HepG2 (cell line): ENCODE measurements around the gene TBC1D1.

Source experiments
- CHD4 ChIP-seq: fragments of 200-600 bp; sonication (generic); IDR thresholded peaks from 2 replicates; pipeline ENCODE4 v1.7.0; 2017; ENCODE audit warnings: mild to moderate bottlenecking, low read length, borderline replicate concordance
- HOXA9 ChIP-seq: sonication (generic); formaldehyde crosslinking; IDR thresholded peaks from 2 replicates; pipeline ENCODE4 v1.8.1; 2022; ENCODE audit warnings: missing genetic modification reagents, mild to moderate bottlenecking, moderate library complexity, borderline replicate concordance
- RAD21 ChIP-seq: fragments of 450-650 bp; formaldehyde crosslinking; IDR thresholded peaks from 2 replicates; pipeline ENCODE4 v1.5.0; 2020; ENCODE audit warnings: mild to moderate bottlenecking
- SMC3 ChIP-seq: IDR thresholded peaks from 2 replicates; pipeline ENCODE4 v1.6.1; 2011; ENCODE audit warnings: low read length, improper control_type of control experiment
- ZNF10 ChIP-seq: sonication (generic); formaldehyde crosslinking; IDR thresholded peaks from 2 replicates; pipeline ENCODE4 v1.4.0; 2020; ENCODE audit warnings: mild to moderate bottlenecking, low read depth, missing genetic modification reagents, borderline replicate concordance
- ZNF350 ChIP-seq: sonication (generic); formaldehyde crosslinking; IDR thresholded peaks from 2 replicates; pipeline ENCODE4 v1.4.0; 2020; ENCODE audit warnings: mild to moderate bottlenecking, low read depth, missing genetic modification reagents, borderline replicate concordance
- TF ChIP-seq, protein P1 (sequence below): sonication (generic); formaldehyde crosslinking; IDR thresholded peaks from 2 replicates; pipeline ENCODE4 v1.4.0; 2020; ENCODE audit warnings: missing genetic modification reagents

DNA sequence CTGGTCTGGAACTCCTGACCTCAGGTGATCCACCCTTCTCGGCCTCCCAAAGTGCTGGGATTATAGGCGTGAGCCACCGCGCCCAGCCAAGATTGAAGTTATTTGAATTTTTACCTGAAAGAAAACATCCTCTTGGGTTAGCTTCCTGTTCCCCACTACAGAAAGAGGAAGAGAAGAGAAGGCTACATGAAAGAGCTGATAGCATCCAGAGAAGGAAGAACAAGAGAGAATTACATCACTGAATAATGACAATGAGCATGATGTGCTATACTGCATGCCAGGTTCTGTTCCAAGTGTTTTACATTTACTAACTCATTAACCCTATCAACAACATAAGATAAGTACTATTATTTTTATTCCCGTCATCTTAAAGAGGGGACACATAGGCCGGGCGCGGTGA lies 11.5 kb upstream of the TBC1D1 start:
- no peak for TF ChIP-seq HOXA9
- TF ChIP-seq ZNF350: no peak
- no peak for TF ChIP-seq ZNF10 (CRISPR knock-in tag)
- TF ChIP-seq CHD4: no peak
- TF ChIP-seq RAD21 (CRISPR knock-in tag): no peak
- TF ChIP-seq SMC3: no peak
- TF ChIP-seq, protein P1, sequence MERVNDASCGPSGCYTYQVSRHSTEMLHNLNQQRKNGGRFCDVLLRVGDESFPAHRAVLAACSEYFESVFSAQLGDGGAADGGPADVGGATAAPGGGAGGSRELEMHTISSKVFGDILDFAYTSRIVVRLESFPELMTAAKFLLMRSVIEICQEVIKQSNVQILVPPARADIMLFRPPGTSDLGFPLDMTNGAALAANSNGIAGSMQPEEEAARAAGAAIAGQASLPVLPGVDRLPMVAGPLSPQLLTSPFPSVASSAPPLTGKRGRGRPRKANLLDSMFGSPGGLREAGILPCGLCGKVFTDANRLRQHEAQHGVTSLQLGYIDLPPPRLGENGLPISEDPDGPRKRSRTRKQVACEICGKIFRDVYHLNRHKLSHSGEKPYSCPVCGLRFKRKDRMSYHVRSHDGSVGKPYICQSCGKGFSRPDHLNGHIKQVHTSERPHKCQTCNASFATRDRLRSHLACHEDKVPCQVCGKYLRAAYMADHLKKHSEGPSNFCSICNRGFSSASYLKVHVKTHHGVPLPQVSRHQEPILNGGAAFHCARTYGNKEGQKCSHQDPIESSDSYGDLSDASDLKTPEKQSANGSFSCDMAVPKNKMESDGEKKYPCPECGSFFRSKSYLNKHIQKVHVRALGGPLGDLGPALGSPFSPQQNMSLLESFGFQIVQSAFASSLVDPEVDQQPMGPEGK (CRISPR knock-in tag): no peak
